SK-N-MC (cell line): ENCODE data around the gene XIAP.

Experiments
- EZH2 ChIP-seq: fragments of 200-600 bp; sonication (generic); IDR thresholded peaks from one replicate; pipeline ENCODE4 v1.6.1; 2017; ENCODE audit warnings: antibody characterized with exemption
- POLR2AphosphoS5 ChIP-seq: IDR thresholded peaks from 2 replicates; pipeline ENCODE4 v1.6.1; 2012; ENCODE audit warnings: mild to moderate bottlenecking, low read depth, low read length, borderline replicate concordance

- TF ChIP-seq POLR2AphosphoS5 = no peak
- no peak for TF ChIP-seq EZH2
Measured at GRCh38 chrX:123943488-123943887, 83.6 kb downstream of the XIAP start.
